Suppressor macrophage (primary cell): ENCODE measurements around the gene OR8D2.
A peak's percentile ranks its signal among the peaks of the same experiment; 100 is the strongest.

Experiments
- DNase-seq, 4 experiments: peaks; one replicate each; pipeline ENCODE4 v3.0.0-alpha.2; 2020 to 2022
- total RNA-seq, 17 experiments: gene quantifications; one replicate each; lab custom pipeline; 2026; ENCODE audit warnings: mixed read lengths in 6 of 17, inconsistent platforms in 3 of 17; lab: John Stamatoyannopoulos, UW

Gene OR8D2, protein sequence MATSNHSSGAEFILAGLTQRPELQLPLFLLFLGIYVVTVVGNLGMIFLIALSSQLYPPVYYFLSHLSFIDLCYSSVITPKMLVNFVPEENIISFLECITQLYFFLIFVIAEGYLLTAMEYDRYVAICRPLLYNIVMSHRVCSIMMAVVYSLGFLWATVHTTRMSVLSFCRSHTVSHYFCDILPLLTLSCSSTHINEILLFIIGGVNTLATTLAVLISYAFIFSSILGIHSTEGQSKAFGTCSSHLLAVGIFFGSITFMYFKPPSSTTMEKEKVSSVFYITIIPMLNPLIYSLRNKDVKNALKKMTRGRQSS
- total RNA-seq = 0 to 0.77 (median 0) reads per million in 17 experiments

- DNase-seq = no peak
Measured at GRCh38 chr11:124320097-124320496, at the start of gene OR8D2. Gene OR8D2 (minus strand): TSS chr11:124320197. CDS start chr11:124320197, 0 bp downstream.

GRCh38 chr11:124359566-124359965, 39.6 kb upstream of the OR8D2 start:
- peak; percentile 30 to 61 (median 42) for DNase-seq

GRCh38 chr11:124346311-124346955, 26.4 kb upstream of the OR8D2 start:
- DNase-seq = peak; percentile 13 to 74 (median 52)

GRCh38 chr11:124344346-124344745, 24.3 kb upstream of the OR8D2 start:
- no peak for DNase-seq

GRCh38 chr11:124340142-124340447, 20.1 kb upstream of the OR8D2 start:
- DNase-seq = no peak

DNA sequence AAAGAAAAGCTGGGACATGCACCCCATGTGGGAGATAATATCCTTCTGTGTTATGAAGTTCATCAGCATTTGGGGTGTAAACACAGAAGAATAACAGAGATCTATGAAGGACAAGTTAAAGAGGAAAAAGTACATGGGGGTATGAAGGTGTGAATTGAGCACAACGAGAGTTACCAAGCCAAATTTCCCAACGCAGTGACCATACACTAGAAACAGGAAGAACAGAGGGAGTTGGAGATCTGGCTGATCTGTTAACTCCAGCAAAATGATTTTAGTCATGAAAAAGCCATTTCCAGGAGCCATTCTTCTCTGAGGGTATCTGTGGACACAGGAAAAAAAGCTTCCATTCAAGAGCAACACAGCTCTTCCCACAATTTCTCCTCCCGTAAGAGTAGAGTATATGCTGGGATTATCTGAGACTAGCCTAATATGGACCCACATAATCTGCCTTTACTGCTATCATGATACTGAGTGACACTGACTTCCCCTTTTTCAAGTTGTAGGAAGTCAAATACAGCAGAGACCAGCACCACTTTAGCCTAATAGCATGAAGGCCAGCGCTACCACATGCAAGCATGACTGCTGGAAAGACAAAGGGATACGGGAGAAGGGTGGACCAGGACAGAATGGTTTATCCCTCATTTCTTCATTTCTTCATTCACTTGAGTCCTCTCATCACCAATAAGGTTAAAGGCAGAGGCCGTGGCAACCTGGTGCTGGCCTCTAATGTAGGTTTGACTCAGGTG, 19.6 kb upstream of the OR8D2 start:
- DNase-seq = peak; percentile 18 to 62 (median 44)

DNA sequence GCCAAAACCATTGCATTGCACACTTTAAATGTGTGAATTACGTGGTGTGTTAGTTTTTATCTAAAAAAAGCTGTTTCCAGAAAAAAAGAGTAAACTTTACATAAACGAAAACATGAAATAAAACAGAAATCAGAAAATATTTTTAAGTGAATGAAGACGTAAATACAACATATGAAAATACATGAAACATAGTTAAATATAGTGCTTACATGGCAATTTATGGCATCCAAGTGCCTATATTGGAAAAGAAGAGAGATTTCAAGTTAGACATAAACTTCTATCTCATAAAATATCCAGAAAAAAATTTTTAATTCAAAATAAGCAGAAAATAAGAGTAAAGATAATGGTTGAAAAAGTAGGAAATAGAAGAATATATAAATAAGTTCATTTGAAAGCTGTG, 11.9 kb upstream of the OR8D2 start:
- no peak for DNase-seq

DNA sequence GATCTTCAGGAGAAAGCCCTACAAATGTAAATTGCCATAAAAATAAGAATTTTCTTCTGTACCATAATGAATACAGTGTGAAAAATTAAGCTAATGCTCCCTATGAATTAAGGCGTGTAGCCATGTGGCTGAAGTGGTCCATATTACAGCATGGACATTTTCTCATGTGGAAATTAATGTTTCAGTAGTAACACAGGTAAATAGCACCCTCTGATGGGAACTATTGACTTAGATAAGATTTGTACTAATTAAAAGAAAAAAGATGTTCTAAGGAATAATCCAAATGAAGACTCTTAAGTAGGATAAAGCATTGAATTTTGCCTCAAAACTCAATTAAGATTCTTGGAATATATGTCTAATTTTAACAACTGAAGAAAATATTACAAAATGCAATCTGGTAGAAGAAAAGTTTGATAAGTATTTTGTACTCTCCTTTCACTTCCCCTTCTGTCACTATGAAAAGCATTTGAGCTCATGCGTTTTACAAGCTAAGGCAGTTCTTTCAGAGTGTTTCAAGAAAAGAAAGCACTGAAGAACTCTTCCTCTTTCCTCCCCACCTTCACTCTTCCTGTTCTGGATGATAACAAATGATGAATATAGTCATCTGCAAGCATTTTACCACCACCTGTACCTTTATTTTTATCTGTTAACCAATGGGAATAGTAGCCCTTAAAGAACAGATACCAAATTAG, 9.9 kb upstream of the OR8D2 start:
- DNase-seq = peak; percentile 38 to 83 (median 68)

- no peak for DNase-seq
Measured at GRCh38 chr11:124327775-124328174, 7.8 kb upstream of the OR8D2 start.

- no peak for DNase-seq
Measured at GRCh38 chr11:124322356-124322755, 2.4 kb upstream of the OR8D2 start.

DNA sequence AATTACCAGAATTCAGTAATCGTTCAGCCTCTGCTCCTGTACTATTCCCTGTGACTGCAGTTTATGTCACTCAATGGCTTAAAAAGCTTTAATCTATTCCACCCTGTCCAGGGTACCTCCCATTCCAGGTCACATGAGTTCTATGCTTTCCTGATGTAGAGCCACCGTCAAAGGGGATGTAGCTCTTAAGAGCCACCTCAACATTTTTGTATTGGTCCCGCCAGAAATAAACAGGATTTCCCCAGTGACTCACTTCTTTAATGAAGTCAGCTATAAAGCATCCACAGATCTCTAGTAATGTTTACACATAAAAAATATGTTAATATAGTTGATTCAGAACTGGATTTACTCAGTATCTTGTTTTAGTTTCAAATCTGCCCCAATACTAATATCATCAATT, 4.9 kb downstream of the OR8D2 start:
- DNase-seq = peak; percentile 17 to 70 (median 32)

DNA sequence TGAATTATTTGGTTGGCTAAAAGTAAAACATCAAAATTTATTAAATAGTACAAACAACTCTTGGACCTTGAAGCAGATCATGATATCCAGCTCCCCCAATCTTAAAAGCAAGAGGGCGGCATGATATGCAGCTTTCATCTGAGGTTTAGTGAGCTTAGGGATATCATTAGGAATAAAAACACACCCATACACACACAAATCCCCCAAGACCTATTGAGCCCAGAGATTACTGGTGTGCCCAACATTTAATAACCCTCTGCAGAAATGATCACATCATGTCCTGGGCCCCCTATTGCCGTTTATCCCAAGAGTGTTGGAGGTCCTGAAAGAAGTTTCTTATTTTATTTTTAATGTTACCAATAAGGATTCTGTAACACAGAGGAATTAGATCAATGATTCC, 6.1 kb downstream of the OR8D2 start, which contains the start of gene OR8D1:
Gene OR8D1 (minus strand): TSS at position 101 of the 400 bp plus-strand sequence. CDS start 3,183 bp downstream, outside the sequence.
- DNase-seq = no peak

GRCh38 chr11:124313131-124313530, 6.9 kb downstream of the OR8D2 start:
- no peak for DNase-seq

DNA sequence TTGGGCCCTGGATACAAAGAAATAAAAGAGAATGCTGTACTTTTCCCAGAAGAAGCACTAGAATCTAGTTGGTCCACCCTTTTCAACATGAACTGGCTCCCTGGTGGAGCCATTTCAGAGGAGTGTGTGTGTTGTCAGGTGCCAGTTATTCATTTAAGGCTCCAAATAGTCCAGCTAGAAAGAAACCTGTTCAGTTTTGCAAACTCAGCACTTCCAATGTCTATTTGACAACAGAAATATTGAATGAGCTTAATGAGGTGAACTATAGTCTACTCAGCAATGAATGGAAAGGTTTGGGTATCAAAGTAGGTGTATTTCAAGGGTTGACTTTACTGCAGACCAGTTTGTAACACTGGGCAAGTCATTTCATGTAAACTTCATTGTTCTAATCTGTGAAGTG, 8.3 kb downstream of the OR8D2 start:
- DNase-seq = no peak

DNA sequence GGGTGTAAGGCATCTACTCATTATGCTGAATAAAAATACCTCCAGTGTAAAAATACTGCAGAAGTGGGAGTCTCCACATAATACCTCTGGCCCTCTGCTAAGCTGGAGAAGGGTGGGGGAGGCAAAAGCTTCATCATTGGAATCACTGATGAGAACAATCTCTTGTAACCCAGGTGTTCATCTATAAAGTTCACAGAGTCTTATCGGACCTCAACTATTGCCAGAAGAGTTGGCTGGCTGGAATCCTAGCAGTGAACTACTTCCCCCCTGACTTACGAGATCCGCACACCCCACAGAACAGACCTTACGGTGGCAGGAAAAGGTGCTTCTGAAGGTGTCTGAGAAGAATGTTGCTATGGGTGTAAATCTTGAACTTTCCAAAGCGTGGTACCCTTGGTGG, 8.7 kb downstream of the OR8D2 start:
- DNase-seq = no peak

GRCh38 chr11:124310721-124311120, 9.3 kb downstream of the OR8D2 start:
- no peak for DNase-seq

DNA sequence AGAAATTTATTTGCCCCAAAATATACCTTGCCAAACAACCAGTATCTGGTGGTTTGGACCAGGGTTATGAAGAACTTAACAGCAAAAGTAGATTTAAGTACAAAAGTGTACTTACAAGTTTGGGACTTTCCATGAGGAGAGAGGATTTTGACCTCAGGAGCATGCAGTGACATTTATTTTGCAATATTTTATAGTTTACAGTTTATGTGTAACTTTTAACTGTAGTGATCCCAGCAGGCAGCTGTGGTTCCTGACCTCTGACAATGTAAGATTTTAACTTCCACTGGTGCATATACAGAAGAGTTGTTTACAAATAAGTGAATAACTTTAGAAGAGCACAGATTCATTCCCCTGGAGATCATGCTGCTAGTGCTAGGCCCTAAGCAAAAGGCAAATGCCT, 12.9 kb downstream of the OR8D2 start:
- no peak for DNase-seq

DNA sequence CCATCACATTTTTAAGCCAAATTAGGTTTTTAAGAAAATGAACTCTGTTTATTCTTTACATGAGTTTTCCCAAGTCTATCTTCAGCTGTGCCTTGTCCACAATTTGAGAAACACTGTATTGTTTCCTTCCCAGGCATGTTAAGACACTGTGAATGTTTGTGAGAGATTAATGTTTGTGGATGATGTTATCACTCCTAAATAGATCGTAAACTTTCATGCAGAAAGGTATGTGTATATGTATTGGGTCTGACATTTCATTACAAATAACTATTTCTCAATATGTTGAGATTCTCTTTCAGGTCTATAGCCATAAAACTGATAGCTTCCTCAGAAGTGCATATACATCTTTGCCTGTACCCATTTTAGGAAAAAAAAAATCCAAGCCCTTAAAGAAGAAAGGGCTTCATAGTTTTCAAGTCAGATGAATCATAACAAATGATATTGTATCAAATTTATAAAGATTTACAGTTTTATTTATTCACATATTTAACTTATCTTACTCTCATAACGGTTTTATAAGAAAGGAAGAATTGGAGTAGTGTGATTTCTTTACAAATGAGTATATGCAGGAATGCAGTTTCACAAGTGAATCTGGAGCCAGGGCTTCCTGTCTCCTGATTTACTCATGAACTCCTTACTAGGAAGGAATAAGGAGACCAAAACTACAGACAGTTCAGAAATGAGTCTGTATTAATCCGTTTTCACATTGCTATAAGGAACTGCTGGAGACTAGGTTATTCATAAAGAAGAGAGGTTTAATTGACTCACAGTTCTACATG, 17.5 kb downstream of the OR8D2 start:
- no peak for DNase-seq

DNA sequence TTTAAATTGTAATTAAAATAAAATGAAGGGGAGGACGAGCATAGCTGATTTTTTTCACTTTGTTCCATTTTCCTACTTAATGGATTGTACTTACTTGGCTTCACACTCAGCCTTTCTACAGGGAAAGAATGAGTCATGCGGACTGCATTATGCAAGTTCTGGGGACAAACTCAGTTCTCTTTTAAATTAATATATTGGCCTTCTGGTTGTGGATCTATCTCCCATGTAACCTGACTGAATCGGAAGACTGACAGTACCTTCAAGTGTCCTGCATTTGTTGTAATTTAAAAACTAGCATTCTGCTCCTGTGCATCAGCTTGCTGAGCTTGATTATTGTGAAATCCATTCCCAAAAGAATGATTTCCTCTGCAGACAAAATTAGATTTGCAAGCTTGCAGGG, 18.4 kb downstream of the OR8D2 start:
- DNase-seq = peak in 3 of 4 experiments; percentile 14 to 68 (median 57)

GRCh38 chr11:124297921-124298320, 22.1 kb downstream of the OR8D2 start:
- no peak for DNase-seq

DNA sequence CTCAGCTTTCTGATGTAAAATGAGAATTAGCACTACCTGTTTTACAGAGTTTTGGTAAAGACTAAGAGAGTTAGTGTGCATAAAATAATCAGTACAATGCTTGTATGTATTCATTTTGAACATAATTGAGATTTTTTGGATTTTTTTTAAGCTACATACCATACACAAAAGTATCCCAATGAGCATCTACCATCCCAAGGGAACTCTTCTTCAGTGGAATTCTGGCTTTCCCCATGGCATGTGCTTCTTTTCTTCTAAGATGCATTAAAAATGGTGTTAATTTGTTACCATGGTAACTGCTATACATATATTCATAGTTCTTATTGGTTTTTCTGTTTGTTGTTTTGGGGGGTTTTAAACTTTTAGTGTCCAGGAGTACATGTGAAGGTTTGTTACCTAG, 24.0 kb downstream of the OR8D2 start:
- DNase-seq = no peak

DNA sequence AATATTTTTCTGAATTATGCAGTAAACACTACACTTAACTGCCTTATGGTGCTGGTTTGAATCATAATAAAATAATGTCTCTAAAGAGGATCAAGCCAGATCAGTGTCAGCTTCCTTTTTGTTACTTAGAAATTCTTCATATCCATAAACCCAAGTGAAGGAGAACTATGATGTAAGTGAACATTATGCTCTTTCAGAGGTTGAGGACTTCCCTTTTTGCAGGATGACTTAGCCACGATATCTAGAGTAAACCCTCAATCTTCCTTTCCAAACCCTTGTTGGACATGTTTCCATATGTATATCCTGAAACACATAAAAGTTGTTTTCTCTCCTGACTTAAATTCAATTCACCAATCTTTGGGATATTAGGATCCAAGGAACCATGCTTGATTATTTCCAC, 25.3 kb downstream of the OR8D2 start:
- DNase-seq = peak; percentile 41 to 83 (median 64)
